H9 (cell line): ENCODE results near the gene MTF1. TPM values are rescaled to one million over a fixed set of nuclear protein-coding genes. Genes with fewer than 3 reads are reported as not detected.

Experiments used
- DNase-seq: peaks from one replicate; pipeline ENCODE4 v3.0.0-alpha.2; 2017
- H2AFZ ChIP-seq: one replicate; pipeline ENCODE4 v1.6.1; 2013; ENCODE audit warnings: mild to moderate bottlenecking, low read length, control low read depth, moderate library complexity
- H2AK5ac ChIP-seq: 2 replicates; pipeline ENCODE4 v1.6.1; 2013; ENCODE audit warnings: low read length, control low read depth, mixed read lengths; ENCODE audit not compliant: insufficient read length
- H2BK120ac ChIP-seq: one replicate; pipeline ENCODE4 v1.6.1; 2013; ENCODE audit warnings: low read depth, mild to moderate bottlenecking, low read length, control low read depth, inconsistent platforms; ENCODE audit not compliant: poor library complexity, severe bottlenecking
- H2BK12ac ChIP-seq: 2 replicates; pipeline ENCODE4 v1.6.1; 2013; ENCODE audit warnings: low read length, control low read depth, mixed read lengths, low read depth; ENCODE audit not compliant: insufficient read length
- H2BK15ac ChIP-seq: 2 replicates; pipeline ENCODE4 v1.6.1; 2013; ENCODE audit warnings: low read depth, low read length, control low read depth
- H2BK20ac ChIP-seq: one replicate; pipeline ENCODE4 v1.6.1; 2013; ENCODE audit warnings: low read depth, mild to moderate bottlenecking, low read length, control low read depth, inconsistent platforms; ENCODE audit not compliant: poor library complexity, severe bottlenecking
- H2BK5ac ChIP-seq: 2 replicates; pipeline ENCODE4 v1.6.1; 2013; ENCODE audit warnings: low read length, control low read depth, mixed read lengths; ENCODE audit not compliant: insufficient read length
- H3K14ac ChIP-seq: 2 replicates; pipeline ENCODE4 v1.6.1; 2013; ENCODE audit warnings: low read length, control low read depth; ENCODE audit not compliant: insufficient read depth
- H3K18ac ChIP-seq: 2 replicates; pipeline ENCODE4 v1.6.1; 2013; ENCODE audit warnings: low read depth, mild to moderate bottlenecking, mixed read lengths, low read length, control low read depth; ENCODE audit not compliant: insufficient read length
- H3K23ac ChIP-seq: 2 replicates; pipeline ENCODE4 v1.6.1; 2013; ENCODE audit warnings: low read length, control low read depth, mixed read lengths, low read depth; ENCODE audit not compliant: insufficient read length
- H3K23me2 ChIP-seq: 2 replicates; pipeline ENCODE4 v1.6.1; 2013; ENCODE audit warnings: low read depth, mild to moderate bottlenecking, mixed read lengths, low read length, control low read depth; ENCODE audit not compliant: insufficient read length, poor library complexity, severe bottlenecking
- H3K27ac ChIP-seq: 2 replicates; pipeline ENCODE4 v1.5.1; 2013; ENCODE audit warnings: low read length, control low read depth, mixed read lengths, low read depth; ENCODE audit not compliant: insufficient read length
- H3K27me3 ChIP-seq: 2 replicates; pipeline ENCODE4 v1.6.1; 2013; ENCODE audit warnings: low read length, control low read depth, inconsistent platforms; ENCODE audit not compliant: insufficient read depth
- H3K4ac ChIP-seq: 2 replicates; pipeline ENCODE4 v1.6.1; 2013; ENCODE audit warnings: low read depth, mild to moderate bottlenecking, control low read depth, inconsistent platforms, low read length, moderate library complexity
- H3K4me1 ChIP-seq: 2 replicates; pipeline ENCODE4 v1.6.1; 2013; ENCODE audit warnings: low read length, control low read depth, inconsistent platforms; ENCODE audit not compliant: insufficient read depth
- H3K4me2 ChIP-seq: 2 replicates; pipeline ENCODE4 v1.6.1; 2013; ENCODE audit warnings: low read length, control low read depth, mixed read lengths; ENCODE audit not compliant: insufficient read length, insufficient read depth
- H3K56ac ChIP-seq: 2 replicates; pipeline ENCODE4 v1.6.1; 2013; ENCODE audit warnings: low read depth, mild to moderate bottlenecking, mixed read lengths, low read length, control low read depth; ENCODE audit not compliant: insufficient read length
- H3K79me1 ChIP-seq: 2 replicates; pipeline ENCODE4 v1.6.1; 2013; ENCODE audit warnings: low read depth, mild to moderate bottlenecking, moderate library complexity, low read length, control low read depth, inconsistent platforms; ENCODE audit not compliant: insufficient read depth, poor library complexity, severe bottlenecking
- H3K79me2 ChIP-seq: 2 replicates; pipeline ENCODE4 v1.6.1; 2013; ENCODE audit warnings: low read length, control low read depth, inconsistent platforms; ENCODE audit not compliant: insufficient read depth
- H3K9ac ChIP-seq: 2 replicates; pipeline ENCODE4 v1.6.1; 2013; ENCODE audit warnings: low read length, control low read depth, mixed read lengths; ENCODE audit not compliant: insufficient read length; ENCODE audit errors: extremely low read depth
- H3K9me3 ChIP-seq: one replicate; pipeline ENCODE4 v1.6.1; 2013; ENCODE audit warnings: low read depth, low read length, inconsistent platforms; ENCODE audit not compliant: control insufficient read depth
- H3T11ph ChIP-seq: one replicate; pipeline ENCODE4 v1.6.1; 2013; ENCODE audit warnings: mild to moderate bottlenecking, low read length, control low read depth, inconsistent platforms
- H4K20me1 ChIP-seq: one replicate; pipeline ENCODE4 v1.6.1; 2013; ENCODE audit not compliant: control insufficient read depth, insufficient read length, insufficient read depth
- H4K5ac ChIP-seq: 2 replicates; pipeline ENCODE4 v1.6.1; 2013; ENCODE audit warnings: low read depth, mild to moderate bottlenecking, mixed read lengths, low read length, control low read depth; ENCODE audit not compliant: insufficient read length
- H4K8ac ChIP-seq: replicated peaks from 2 replicates; pipeline ENCODE4 v1.6.1; 2013; ENCODE audit warnings: low read length, control low read depth, mixed read lengths, low read depth; ENCODE audit not compliant: insufficient read length
- H4K91ac ChIP-seq: 2 replicates; pipeline ENCODE4 v1.6.1; 2013; ENCODE audit warnings: low read depth, mild to moderate bottlenecking, moderate library complexity, mixed read lengths, low read length, control low read depth; ENCODE audit not compliant: insufficient read length
- H3K27ac Mint-ChIP-seq, 3 experiments: 2 replicates in 2 of 3; 3 replicates in 1 of 3; pipeline ENCODE4 v1.8.0; 2020 to 2021; ENCODE audit warnings: mixed read lengths in 3 of 3, mild to moderate bottlenecking in 1 of 3, moderate library complexity in 1 of 3
- H3K27me3 Mint-ChIP-seq: 2 replicates; pipeline ENCODE4 v1.8.0; 2021; ENCODE audit warnings: low read depth, mild to moderate bottlenecking, moderate library complexity, mixed read lengths
- H3K36me3 Mint-ChIP-seq, 3 experiments: 2 replicates in 2 of 3; 3 replicates in 1 of 3; pipeline ENCODE4 v1.8.0; 2020 to 2021; ENCODE audit warnings: low read depth in 3 of 3, mixed read lengths in 3 of 3; ENCODE audit not compliant: insufficient read depth in 1 of 3
- H3K4me1 Mint-ChIP-seq, 2 experiments: 2 replicates each; pipeline ENCODE4 v1.8.0; 2020; ENCODE audit warnings: mixed read lengths in 2 of 2
- H3K4me3 Mint-ChIP-seq, 2 experiments: 2 replicates in 1 of 2; 3 replicates in 1 of 2; pipeline ENCODE4 v1.8.0; 2020 to 2021; ENCODE audit warnings: mild to moderate bottlenecking in 2 of 2, mixed read lengths in 2 of 2, moderate library complexity in 1 of 2
- H3K9me3 Mint-ChIP-seq, 2 experiments: 2 replicates in 1 of 2; 3 replicates in 1 of 2; pipeline ENCODE4 v1.8.0; 2020; ENCODE audit warnings: mild to moderate bottlenecking in 2 of 2, mixed read lengths in 2 of 2, moderate library complexity in 1 of 2
- CTCF ChIP-seq: fragments of 200-600 bp; sonication (generic); conservative IDR thresholded peaks from 3 replicates; pipeline ENCODE4 v1.8.0; 2021; ENCODE audit warnings: antibody characterized with exemption, mild to moderate bottlenecking
- WGBS: extraction: QIAGEN DNeasy Blood & Tissue Kit; methylation state at CpG from one replicate; pipeline ENCODE4 v1.1.7; 2013; ENCODE audit warnings: missing lambda C conversion rate, low lambda C conversion rate, mixed read lengths; ENCODE audit not compliant: insufficient read length; ENCODE audit errors: extremely low coverage; 5-methylcytosine and 5-hydroxymethylcytosine counted together
- total RNA-seq: library from RNA; stranded (reverse); gene quantifications from 2 replicates; pipeline ENCODE4 v1.2.1, GENCODE V29; 2021

Gene MTF1
- total RNA-seq, 1 experiment from 2014 or later = 17.0 TPM

GRCh38 chr1:37817481-37817880 lies 41.9 kb downstream of the MTF1 start:
- Histone ChIP-seq H3K56ac (no peak overlapping the region), H3K79me1 (no peaks in the 10 kb centered on the region), H3K9ac (no peak overlapping the region), H4K5ac (no peak overlapping the region), H3K18ac (no peak overlapping the region), H3K9me3 (no peaks in the 10 kb centered on the region), H4K20me1 (no peaks in the 10 kb centered on the region), H4K91ac (no peak overlapping the region), H3K4ac (no peak overlapping the region), H2BK20ac (no peak overlapping the region), H2AFZ (no peak overlapping the region), H4K8ac (no peak overlapping the region), H2BK5ac (no peak overlapping the region), H3K14ac (no peak overlapping the region), H2BK12ac (no peak overlapping the region), H2AK5ac (no peak overlapping the region), H3K23ac (no peak overlapping the region), H2BK120ac (no peak overlapping the region), H3K23me2 (no peaks in the 10 kb centered on the region), H3K4me1 (no peaks in the 10 kb centered on the region), H3K27me3 (no peaks in the 10 kb centered on the region), H3K4me2 (no peak overlapping the region), H3K79me2 (no peaks in the 10 kb centered on the region), H3T11ph (no peak overlapping the region), H2BK15ac (no peak overlapping the region), H3K27ac (no peak overlapping the region)
- H3K4me3 Mint-ChIP-seq = no peak overlapping the region; a peak in 1 of 5 replicates
- DNase-seq = peak; percentile 39
- WGBS = no CpG with 5 or more reads among the region's 2 CpGs
- TF ChIP-seq CTCF = peak; percentile 47
- H3K4me1 Mint-ChIP-seq = peaks cover 0 to 6% of the 10 kb centered on the region in 2 experiments; a peak in 2 of 4 replicates
- H3K36me3 Mint-ChIP-seq = peaks cover 16 to 66% (median 47%) of the 10 kb centered on the region in 3 experiments; a peak in 6 of 7 replicates
- no peaks in the 10 kb centered on the region for H3K27me3 Mint-ChIP-seq
- peak overlapping the region in 2 of 3 experiments; percentile 70 to 78; a peak in 3 of 7 replicates for H3K27ac Mint-ChIP-seq
- H3K9me3 Mint-ChIP-seq = no peaks in the 10 kb centered on the region
